Measurements from ENCODE around the gene MBNL1. TPM values are rescaled to one million over a fixed set of nuclear protein-coding genes. Genes with fewer than 3 reads are reported as not detected.

The MBNL1 gene
- total and polyA plus RNA-seq, 2 donors (not counting 3 experiments of a cell fraction or from before 2014, with no cell fraction given): 179 to 362 TPM

- FAIRE-seq: no peak
- ChIA-PET CTCF (interaction anchor here (0.7 kb wide), 1 partner anchor 400 kb away, joined by 3 read pairs; no protein-coding TSS in a partner anchor), POLR2A (no interaction called here)
- H2AFZ ChIP-seq (ENCODE audit: low read depth, low read length): no peak overlapping the region
- peaks cover 13% of the 10 kb centered on the region for H4K20me1 ChIP-seq (replicated peaks; ENCODE audit: control insufficient read depth, extremely low read depth, insufficient read depth, low read length)
- H3K9ac ChIP-seq (replicated peaks; ENCODE audit: extremely low read depth, insufficient read depth, low read length): no peak overlapping the region
- TF ChIP-seq GATA2 (IDR thresholded peaks at IDR 0.05; ENCODE audit: insufficient read depth, insufficient read length, low read depth, low read length): no peak
- TF ChIP-seq FOS (IDR thresholded peaks at IDR 0.05; ENCODE audit: borderline replicate concordance, insufficient read depth, low read length): no peak
- TF ChIP-seq POLR2A (IDR thresholded peaks at IDR 0.05; ENCODE audit: low read depth, low read length): no peak
- no peak for TF ChIP-seq MAX (IDR thresholded peaks at IDR 0.05; ENCODE audit: insufficient read depth, insufficient read length)
- no peak for TF ChIP-seq EZH2 (IDR thresholded peaks at IDR 0.05; ENCODE audit: borderline replicate concordance, low read depth, low read length, severe bottlenecking)
- TF ChIP-seq JUN (IDR thresholded peaks at IDR 0.05; ENCODE audit: borderline replicate concordance, insufficient read depth, insufficient read length, low read depth): no peak
- TF ChIP-seq MYC (IDR thresholded peaks at IDR 0.05; ENCODE audit: low read depth, low read length): no peak
- no peak for TF ChIP-seq CTCF (IDR thresholded peaks at IDR 0.05; ENCODE audit: extremely low read depth in 1 of 2, insufficient read depth in 1 of 2, low read depth in 1 of 2, low read length in 2 of 2)
- no peak for TF ChIP-seq POLR2AphosphoS5 (IDR thresholded peaks at IDR 0.05; ENCODE audit: insufficient read depth, low read depth, low read length)
- H3K27ac ChIP-seq (ENCODE audit: insufficient read depth, low read depth, low read length): no peak overlapping the region
- no peaks in the 10 kb centered on the region for H3K4me1 ChIP-seq (ENCODE audit: control insufficient read depth, extremely low read depth, insufficient read depth, low read length)
- no peak overlapping the region for H3K4me3 ChIP-seq (replicated peaks in 1 of 3; ENCODE audit: insufficient read depth in 1 of 3, low read depth in 1 of 3, low read length in 3 of 3)
- no peaks in the 10 kb centered on the region for H3K27me3 ChIP-seq (ENCODE audit: control insufficient read depth in 2 of 2, insufficient read depth in 2 of 2, low read length in 2 of 2)
- H3K4me2 ChIP-seq (ENCODE audit: insufficient read depth, low read length): no peak overlapping the region
- no peaks in the 10 kb centered on the region for H3K9me3 ChIP-seq (replicated peaks; ENCODE audit: control insufficient read depth, insufficient read depth, low read length)
- intact Hi-C loops (cut with micrococcal nuclease) (no loop called here), dilution Hi-C loops (cut with MboI; ENCODE audit: extremely low pct_ligation_motif_present, low sequenced_read_pairs) (no loop called here)
- peaks cover under 1 to 3% of the 10 kb centered on the region in 2 experiments for H3K36me3 ChIP-seq (ENCODE audit: control insufficient read depth in 2 of 2, extremely low read depth in 1 of 2, insufficient read depth in 2 of 2, low read length in 2 of 2)
- no peak for DNase-seq (ENCODE audit: low read depth, low spot score)
- peaks cover 78% of the 10 kb centered on the region for H3K79me2 ChIP-seq (ENCODE audit: control insufficient read depth, insufficient read depth, low read length)
- no TSS peak for BruUV-seq (replicated peaks)
- peaks cover 5% of the 10 kb centered on the region for H3K9me1 ChIP-seq (replicated peaks; ENCODE audit: control insufficient read depth, extremely low read depth, insufficient read depth, low read length)
Measured at GRCh38 chr3:152426393-152426792, 157.7 kb downstream of the MBNL1 start.
